Large intestine (tissue), 3 donors: ENCODE measurements around the gene RNF144A. TPM values are rescaled to one million over a fixed set of nuclear protein-coding genes. Genes with fewer than 3 reads are reported as not detected.

Source experiments
- DNase-seq, 2 donors: peaks; one replicate each; pipeline versions ENCODE4 v3.0.0 to v3.0.0-alpha.2; 2013
- H3K27ac ChIP-seq: one replicate; pipeline ENCODE4 v1.5.1; 2013; ENCODE audit warnings: low read length
- H3K27me3 ChIP-seq: 2 replicates; pipeline ENCODE4 v1.6.1; 2013; ENCODE audit warnings: low read length; ENCODE audit not compliant: control insufficient read depth, insufficient read depth
- H3K36me3 ChIP-seq: 2 replicates; pipeline ENCODE4 v1.6.1; 2013; ENCODE audit warnings: low read length; ENCODE audit not compliant: control insufficient read depth, insufficient read depth
- H3K4me1 ChIP-seq: one replicate; pipeline ENCODE4 v1.6.1; 2013; ENCODE audit warnings: low read length; ENCODE audit not compliant: control insufficient read depth, insufficient read depth
- H3K4me3 ChIP-seq: one replicate; pipeline ENCODE4 v1.5.1; 2013; ENCODE audit warnings: low read length
- H3K9me3 ChIP-seq: one replicate; pipeline ENCODE4 v1.6.1; 2013; ENCODE audit warnings: mild to moderate bottlenecking, low read depth, low read length, moderate library complexity; ENCODE audit not compliant: control insufficient read depth
- WGBS: methylation state at CpG from one replicate; pipeline ENCODE4 v1.1.5; 2013; ENCODE audit warnings: low lambda C conversion rate; ENCODE audit not compliant: insufficient coverage; 5-methylcytosine and 5-hydroxymethylcytosine counted together
- polyA plus RNA-seq: library from polyadenylated mRNA; unstranded; fragments of 120-200 nt; gene quantifications from one replicate; pipeline ENCODE4 v1.2.1, GENCODE V29; 2013

The RNF144A gene
- polyA plus RNA-seq, 1 donor, result 7.2 TPM

DNA sequence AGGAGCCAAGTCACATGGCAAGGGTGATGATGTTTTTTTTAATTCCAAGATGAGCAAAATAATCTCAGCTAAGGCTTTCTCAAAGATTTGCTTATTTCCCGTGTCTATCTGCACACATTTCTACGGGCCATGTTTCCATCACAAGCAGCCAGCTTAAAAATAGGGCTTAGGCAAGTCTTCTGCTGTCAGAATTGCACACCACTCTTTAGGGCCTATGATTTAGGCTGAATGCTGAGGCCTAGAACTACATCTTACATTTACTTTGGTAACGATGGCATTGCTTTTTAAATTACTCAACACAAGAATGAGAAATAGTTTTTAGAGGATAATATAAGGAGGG lies 144.2 kb downstream of the RNF144A start:
- no peak for DNase-seq
- no peaks in the 10 kb centered on the region for H3K4me1 ChIP-seq
- H3K27me3 ChIP-seq, result no peaks in the 10 kb centered on the region
- no peaks in the 10 kb centered on the region for H3K9me3 ChIP-seq
- H3K36me3 ChIP-seq, result no peaks in the 10 kb centered on the region
- 78% methylated on average over 3 of the region's 3 CpGs for WGBS
- H3K4me3 ChIP-seq, result no peak overlapping the region
- H3K27ac ChIP-seq, result no peak overlapping the region

DNA sequence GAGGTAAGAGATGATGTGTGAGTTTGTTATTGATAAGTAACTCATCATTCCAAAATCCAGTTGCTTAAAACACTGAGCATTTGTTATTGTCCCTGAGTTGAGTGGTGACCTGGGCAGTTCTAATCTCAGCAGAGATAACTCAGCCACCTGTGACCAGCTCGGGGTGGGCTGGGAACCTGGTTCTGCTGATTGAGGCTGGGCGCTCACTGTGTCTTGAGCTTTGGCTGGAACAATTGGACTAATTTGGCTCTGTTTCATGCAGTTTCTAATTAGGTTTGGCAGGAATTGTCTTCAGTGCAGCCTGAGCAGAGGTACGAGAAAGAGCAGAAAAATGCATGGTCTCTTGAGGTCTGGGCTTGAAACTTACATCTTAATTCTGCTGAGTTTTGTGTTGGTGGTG lies 144.7 kb downstream of the RNF144A start:
- DNase-seq, result no peak
- Histone ChIP-seq H3K27me3 (no peaks in the 10 kb centered on the region), H3K4me1 (no peaks in the 10 kb centered on the region), H3K36me3 (no peaks in the 10 kb centered on the region), H3K4me3 (no peak overlapping the region), H3K9me3 (no peaks in the 10 kb centered on the region), H3K27ac (no peak overlapping the region)
- 100% methylated on average over 1 of the region's 3 CpGs for WGBS

DNA sequence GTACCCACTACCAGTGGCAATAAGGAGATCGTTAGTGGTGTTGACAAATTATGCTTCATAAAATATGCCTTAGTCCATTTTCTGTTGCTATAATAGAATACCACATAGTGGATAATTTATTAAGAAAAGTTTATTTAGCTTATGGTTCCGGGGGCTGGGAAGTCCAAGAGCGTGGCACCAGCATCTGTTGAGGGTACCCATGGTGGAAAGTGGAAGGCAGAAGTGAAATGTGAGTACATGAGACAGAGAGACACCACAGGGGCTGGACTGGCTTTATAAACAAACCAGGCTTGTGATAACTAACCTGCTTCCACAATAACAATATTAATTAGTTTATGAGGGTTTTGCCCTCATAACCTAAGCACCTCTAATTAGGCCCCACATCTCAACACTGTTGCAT lies 146.6 kb downstream of the RNF144A start:
- no peaks in the 10 kb centered on the region for H3K36me3 ChIP-seq
- DNase-seq, result no peak
- no peaks in the 10 kb centered on the region for H3K27me3 ChIP-seq
- no peaks in the 10 kb centered on the region for H3K9me3 ChIP-seq
- WGBS, result 100% methylated on average over 1 of the region's 3 CpGs
- no peak overlapping the region for H3K27ac ChIP-seq
- no peaks in the 10 kb centered on the region for H3K4me1 ChIP-seq
- H3K4me3 ChIP-seq, result no peak overlapping the region

DNA sequence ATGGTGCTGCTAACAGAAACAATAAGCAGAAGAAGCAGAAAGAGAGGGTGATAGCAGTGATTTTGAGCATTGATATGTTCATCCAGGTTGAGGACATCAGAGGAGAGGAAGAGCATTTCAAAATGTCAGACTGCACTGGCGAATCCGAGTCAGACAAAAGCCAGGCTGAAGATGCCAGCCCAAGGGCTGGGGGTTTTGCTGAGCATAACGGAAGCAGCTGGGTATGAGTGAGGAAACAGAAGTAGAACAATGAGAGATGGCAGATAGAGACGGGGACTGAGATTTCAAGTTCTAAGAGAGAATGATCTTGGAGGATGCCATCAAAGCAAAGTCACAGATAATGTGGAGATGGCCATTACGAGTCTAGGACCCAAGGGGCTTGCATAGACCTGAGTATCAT lies 151.2 kb downstream of the RNF144A start:
- Histone ChIP-seq H3K4me1 (no peaks in the 10 kb centered on the region), H3K27me3 (no peaks in the 10 kb centered on the region), H3K9me3 (no peaks in the 10 kb centered on the region), H3K4me3 (no peak overlapping the region), H3K36me3 (no peaks in the 10 kb centered on the region), H3K27ac (no peak overlapping the region)
- 100% methylated on average over 1 of the region's 5 CpGs for WGBS
- no peak for DNase-seq

DNA sequence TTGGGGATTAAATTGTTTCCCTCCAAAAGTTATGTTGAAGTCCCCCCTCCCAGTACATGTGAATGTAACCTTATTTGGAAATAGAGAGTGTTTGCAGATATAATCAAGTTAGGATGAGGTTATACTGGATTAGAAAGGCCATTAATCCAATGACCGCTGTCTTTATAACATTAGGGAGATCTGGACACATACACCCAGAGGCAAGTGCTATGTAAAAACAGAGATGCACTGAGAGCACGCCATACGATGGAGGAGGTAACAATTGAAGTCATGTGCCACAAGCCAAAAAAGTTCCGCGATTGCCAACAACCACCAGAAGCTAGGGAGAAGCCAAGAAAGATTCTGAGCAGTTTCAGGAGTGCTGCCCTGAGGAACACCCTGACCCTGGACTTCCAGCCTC lies 153.3 kb downstream of the RNF144A start:
- no CpG with 5 or more reads among the region's 5 CpGs for WGBS
- DNase-seq, result no peak

DNA sequence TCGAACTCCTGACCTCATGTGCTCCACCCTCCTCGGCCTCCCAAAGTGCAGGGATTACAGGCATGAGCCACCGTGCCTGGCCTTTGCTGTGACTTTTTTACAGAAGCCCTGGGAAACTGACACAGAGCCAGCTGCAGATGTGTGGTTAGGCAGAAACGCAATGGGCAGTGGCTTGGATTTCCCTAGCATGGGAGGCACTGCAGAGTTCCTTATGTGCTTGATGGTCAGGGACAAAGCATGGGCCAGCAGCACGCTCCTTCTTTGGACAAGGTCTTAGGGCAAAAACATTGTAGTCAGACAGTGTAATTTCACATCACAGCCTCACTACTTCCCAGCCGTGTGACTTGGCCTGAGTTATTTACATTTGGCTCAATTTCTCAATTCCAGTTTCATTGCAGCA lies 153.9 kb downstream of the RNF144A start:
- H3K4me3 ChIP-seq, result no peak overlapping the region
- H3K27ac ChIP-seq, result no peak overlapping the region
- no peaks in the 10 kb centered on the region for H3K27me3 ChIP-seq
- H3K9me3 ChIP-seq, result no peaks in the 10 kb centered on the region
- no peak for DNase-seq
- H3K4me1 ChIP-seq, result no peaks in the 10 kb centered on the region
- WGBS, result 100% methylated on average over 2 of the region's 6 CpGs
- no peaks in the 10 kb centered on the region for H3K36me3 ChIP-seq

More for the DNA sequence above, 153.3 kb downstream of the RNF144A start:
- H3K27me3 ChIP-seq, result no peaks in the 10 kb centered on the region
- H3K27ac ChIP-seq, result no peak overlapping the region
- H3K4me3 ChIP-seq, result no peak overlapping the region
- H3K9me3 ChIP-seq, result no peaks in the 10 kb centered on the region
- H3K36me3 ChIP-seq, result no peaks in the 10 kb centered on the region
- no peaks in the 10 kb centered on the region for H3K4me1 ChIP-seq

DNA sequence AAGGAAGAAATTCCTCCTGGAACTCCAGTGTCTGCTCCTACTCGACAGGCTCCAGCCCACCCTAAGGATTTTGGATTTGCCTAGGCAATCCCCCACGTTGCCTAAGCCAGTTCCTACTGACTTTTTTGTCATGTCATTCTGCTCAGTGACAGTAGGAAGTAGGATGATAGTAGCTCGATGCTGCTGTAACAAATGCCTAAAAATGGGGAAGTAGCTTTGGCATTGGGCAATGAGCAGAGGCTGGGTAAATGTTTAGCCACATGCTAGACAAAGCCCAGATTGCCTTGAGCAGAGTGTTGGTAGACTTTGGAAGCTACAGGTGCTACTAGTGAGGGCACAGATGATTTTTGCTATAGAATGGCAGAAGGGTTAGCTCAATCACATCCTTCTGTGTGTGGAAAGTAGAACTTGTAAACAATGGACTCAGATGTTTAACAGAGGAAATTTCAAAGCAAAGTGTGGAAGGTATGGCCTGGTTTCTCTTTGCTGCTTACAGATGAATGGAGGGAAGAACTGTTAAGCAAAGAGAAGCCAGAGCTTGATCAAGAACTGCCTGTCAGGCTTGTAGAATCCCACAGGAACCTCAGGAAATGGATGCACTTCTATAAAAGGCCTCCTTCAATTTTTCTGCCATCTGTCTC lies 154.8 kb downstream of the RNF144A start:
- no peak overlapping the region for H3K4me3 ChIP-seq
- no peaks in the 10 kb centered on the region for H3K9me3 ChIP-seq
- WGBS, result no CpG with 5 or more reads among the region's 3 CpGs
- no peaks in the 10 kb centered on the region for H3K27me3 ChIP-seq
- no peak overlapping the region for H3K27ac ChIP-seq
- no peaks in the 10 kb centered on the region for H3K36me3 ChIP-seq
- DNase-seq, result no peak
- H3K4me1 ChIP-seq, result no peaks in the 10 kb centered on the region

DNA sequence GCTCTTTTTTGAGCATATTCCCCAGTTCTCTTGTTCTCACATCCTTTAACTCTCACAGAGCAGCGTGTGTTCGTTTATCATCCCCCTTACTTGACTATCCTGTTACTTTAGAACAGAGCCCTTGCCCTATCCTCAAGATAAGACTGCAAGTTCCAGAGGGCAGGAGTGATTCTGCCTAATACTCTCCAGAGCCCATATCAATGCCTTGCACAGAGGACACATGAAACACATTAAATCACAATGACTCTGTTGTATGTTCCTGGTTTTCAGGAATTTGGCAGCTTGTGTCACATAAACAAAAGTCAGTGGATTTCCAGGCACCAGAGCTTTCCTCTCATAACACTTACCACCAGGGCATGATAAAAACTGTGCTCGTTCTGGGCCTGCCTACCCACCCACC lies 156.7 kb downstream of the RNF144A start:
- H3K27me3 ChIP-seq, result no peaks in the 10 kb centered on the region
- no peak for DNase-seq
- no peak overlapping the region for H3K27ac ChIP-seq
- no peak overlapping the region for H3K4me3 ChIP-seq
- WGBS, result 75% methylated on average over 2 of the region's 3 CpGs
- H3K36me3 ChIP-seq, result no peaks in the 10 kb centered on the region
- H3K4me1 ChIP-seq, result no peaks in the 10 kb centered on the region
- no peaks in the 10 kb centered on the region for H3K9me3 ChIP-seq

DNA sequence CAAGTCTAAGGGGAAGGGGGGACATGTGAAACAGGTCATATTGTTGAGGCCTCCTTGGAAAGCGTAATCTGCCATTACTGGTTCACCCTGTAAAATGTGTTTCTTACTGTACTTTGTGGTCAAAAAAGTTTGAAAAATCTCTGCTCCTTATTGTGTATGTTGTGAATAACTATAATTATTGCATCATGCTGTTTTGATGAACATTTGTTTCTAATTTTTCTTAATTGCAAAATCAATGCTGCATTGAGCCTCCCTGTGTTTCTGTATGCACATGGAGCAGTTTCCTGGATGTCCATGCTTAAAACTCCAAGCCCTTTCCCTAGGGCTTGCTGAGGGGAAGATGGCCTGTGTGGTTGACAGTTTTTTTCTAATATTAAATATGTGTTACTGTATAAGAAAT lies 158.6 kb downstream of the RNF144A start:
- no peaks in the 10 kb centered on the region for H3K36me3 ChIP-seq
- H3K27ac ChIP-seq, result no peak overlapping the region
- DNase-seq, result no peak
- H3K9me3 ChIP-seq, result no peaks in the 10 kb centered on the region
- H3K4me3 ChIP-seq, result no peak overlapping the region
- no CpG with 5 or more reads among the region's 1 CpG for WGBS
- H3K4me1 ChIP-seq, result no peaks in the 10 kb centered on the region
- H3K27me3 ChIP-seq, result no peaks in the 10 kb centered on the region

DNA sequence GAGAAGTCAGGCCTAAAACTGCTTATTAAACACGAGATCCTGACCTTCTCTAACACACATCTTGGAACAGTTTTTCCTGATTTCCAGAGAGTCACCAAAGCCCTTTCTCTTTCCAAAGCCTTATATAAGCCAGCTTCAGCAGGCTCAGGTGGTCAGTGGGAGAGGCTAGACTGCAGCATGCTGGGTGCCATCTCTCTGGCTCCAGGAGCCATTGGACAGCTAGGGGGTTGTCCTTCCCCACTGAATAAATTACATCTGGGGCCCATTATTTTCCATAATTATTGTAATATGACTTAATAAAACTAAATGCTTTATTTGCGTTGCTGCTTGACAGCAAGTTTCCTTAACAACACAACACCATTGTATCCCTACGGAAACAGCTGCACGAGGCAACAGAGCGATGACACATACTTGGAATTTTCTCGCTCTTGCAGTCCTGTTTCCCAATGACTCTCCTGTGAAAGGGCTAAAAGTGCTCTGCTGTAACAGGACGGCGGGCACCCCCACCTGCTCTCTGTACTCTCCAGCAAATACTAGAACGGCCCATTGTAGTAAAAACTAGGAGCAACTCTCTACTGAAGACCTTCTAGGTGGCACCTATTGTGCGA lies 160.6 kb downstream of the RNF144A start:
- 100% methylated on average over 1 of the region's 10 CpGs for WGBS
- H3K27ac ChIP-seq, result no peak overlapping the region
- no peak for DNase-seq

More for the DNA sequence above, 160.6 kb downstream of the RNF144A start:
- Histone ChIP-seq H3K36me3 (no peaks in the 10 kb centered on the region), H3K27me3 (no peaks in the 10 kb centered on the region), H3K4me3 (no peak overlapping the region), H3K9me3 (no peaks in the 10 kb centered on the region), H3K4me1 (no peaks in the 10 kb centered on the region)
